HepG2 (cell line): Measurements from ENCODE around the gene NKX1-1. TPM values are rescaled to one million over a fixed set of nuclear protein-coding genes. Genes with fewer than 3 reads are reported as not detected.

Experiments used
- E2F1 ChIP-seq: sonication (generic); formaldehyde crosslinking; IDR thresholded peaks from 2 replicates; pipeline ENCODE4 v1.5.0; 2020; ENCODE audit warnings: missing genetic modification reagents
- HNRNPLL ChIP-seq: fragments of 200-400 bp; formaldehyde crosslinking; IDR thresholded peaks from 2 replicates; pipeline ENCODE4 v1.6.1; 2017; ENCODE audit warnings: mild to moderate bottlenecking, low read depth, low read length; ENCODE audit not compliant: poor library complexity, severe bottlenecking
- JUN ChIP-seq: sonication (generic); formaldehyde crosslinking; IDR thresholded peaks from 2 replicates; pipeline ENCODE4 v1.4.0; 2020; ENCODE audit warnings: mild to moderate bottlenecking, missing genetic modification reagents
- KMT2A ChIP-seq: sonication (generic); formaldehyde crosslinking; IDR thresholded peaks from 2 replicates; pipeline ENCODE4 v1.4.0; 2020; ENCODE audit warnings: missing genetic modification reagents
- MTA1 ChIP-seq: sonication (generic); formaldehyde crosslinking; IDR thresholded peaks from 2 replicates; pipeline ENCODE4 v1.4.0; 2020; ENCODE audit warnings: missing genetic modification reagents, mild to moderate bottlenecking, borderline replicate concordance
- POGZ ChIP-seq: sonication (generic); formaldehyde crosslinking; IDR thresholded peaks from 2 replicates; pipeline ENCODE4 v1.4.0; 2020; ENCODE audit warnings: mild to moderate bottlenecking, missing genetic modification reagents
- TFDP2 ChIP-seq: sonication (generic); formaldehyde crosslinking; IDR thresholded peaks from 2 replicates; pipeline ENCODE4 v1.4.0; 2020; ENCODE audit warnings: missing genetic modification reagents
- ZEB1 ChIP-seq: IDR thresholded peaks from 2 replicates; pipeline ENCODE4 v1.6.1; 2012; ENCODE audit warnings: mild to moderate bottlenecking, low read depth, inconsistent platforms; ENCODE audit not compliant: insufficient replicate concordance
- ZFAT ChIP-seq: sonication (generic); formaldehyde crosslinking; conservative IDR thresholded peaks from 2 replicates; pipeline ENCODE4 v1.8.1; 2023; ENCODE audit warnings: missing genetic modification reagents, inconsistent platforms
- ZKSCAN8 ChIP-seq: IDR thresholded peaks from 2 replicates; pipeline ENCODE4 v1.6.1; 2016; ENCODE audit warnings: borderline replicate concordance, missing genetic modification reagents, missing compliant biosample characterization
- ZNF333 ChIP-seq: sonication (generic); formaldehyde crosslinking; IDR thresholded peaks from 2 replicates; pipeline ENCODE4 v1.4.0; 2020; ENCODE audit warnings: mild to moderate bottlenecking, missing genetic modification reagents, borderline replicate concordance
- ZNF446 ChIP-seq: sonication (generic); formaldehyde crosslinking; IDR thresholded peaks from 2 replicates; pipeline ENCODE4 v1.5.0; 2020; ENCODE audit warnings: mild to moderate bottlenecking, missing genetic modification reagents
- ZNF558 ChIP-seq: sonication (generic); formaldehyde crosslinking; IDR thresholded peaks from 2 replicates; pipeline ENCODE4 v1.9.0; 2022; ENCODE audit warnings: mild to moderate bottlenecking, missing genetic modification reagents, borderline replicate concordance
- ZNF737 ChIP-seq: sonication (generic); formaldehyde crosslinking; IDR thresholded peaks from 2 replicates; pipeline ENCODE4 v1.5.0; 2020; ENCODE audit warnings: missing genetic modification reagents, mild to moderate bottlenecking, borderline replicate concordance
- ZNF768 ChIP-seq: sonication (generic); formaldehyde crosslinking; IDR thresholded peaks from 2 replicates; pipeline ENCODE4 v1.4.0; 2020; ENCODE audit warnings: missing genetic modification reagents
- ZNF891 ChIP-seq: sonication (generic); formaldehyde crosslinking; IDR thresholded peaks from 2 replicates; pipeline ENCODE4 v1.5.0; 2020; ENCODE audit warnings: mild to moderate bottlenecking, missing genetic modification reagents
- polyA plus RNA-seq, 8 experiments: library from polyadenylated mRNA; depleted of rRNA in 3 of 8; stranded (reverse) in 7 of 8; unstranded in 1 of 8; fragments of >200 nt; fragmentation: Illumina TruSeq in 4 of 8; extraction: Trizol in 4 of 8; gene quantifications; 2 replicates each; pipeline versions ENCODE4 v1.2.1 to v1.2.3, GENCODE V29; 2011 to 2016; ENCODE audit warnings: low read depth in 4 of 8, missing spikeins in 1 of 8, mixed read lengths in 1 of 8; ENCODE audit not compliant: insufficient read depth in 1 of 8
- total RNA-seq, 5 experiments: library from RNA; depleted of rRNA; stranded (reverse); fragments of >200 nt; fragmentation: Illumina TruSeq; extraction: Trizol; gene quantifications; 2 replicates each; pipeline ENCODE4 v1.2.3, GENCODE V29; 2016; ENCODE audit warnings: low read depth in 1 of 5
- TF ChIP-seq, protein P1 (sequence below): sonication (generic); formaldehyde crosslinking; IDR thresholded peaks from 2 replicates; pipeline ENCODE4 v1.9.0; 2021; ENCODE audit warnings: mild to moderate bottlenecking, missing genetic modification reagents
- TF ChIP-seq, protein P2 (sequence below): sonication (generic); formaldehyde crosslinking; IDR thresholded peaks from 2 replicates; pipeline ENCODE4 v1.5.0; 2020; ENCODE audit warnings: mild to moderate bottlenecking, missing genetic modification reagents

NKX1-1 gene
- total and polyA plus RNA-seq, 2 of the 13 experiments (the other 11 are each of a cell fraction or from before 2014, with no cell fraction given) = not detected

- TF ChIP-seq E2F1 (peak; percentile 98), ZEB1 (no peak), ZNF558 (CRISPR knock-in tag) (peak; percentile 100), ZFAT (CRISPR knock-in tag) (peak; percentile 98), ZNF737 (peak; percentile 100), ZNF333 (CRISPR knock-in tag) (peak; percentile 100), ZNF768 (peak; percentile 98), KMT2A (CRISPR knock-in tag) (peak; percentile 98), POGZ (peak; percentile 72), JUN (peak; percentile 99), HNRNPLL (peak; percentile 38), ZNF446 (peak; percentile 100), MTA1 (peak; percentile 97), ZKSCAN8 (CRISPR knock-in tag) (peak; percentile 99), ZNF891 (CRISPR knock-in tag) (peak; percentile 100), TFDP2 (CRISPR knock-in tag) (peak; percentile 93)
- TF ChIP-seq, protein P1, sequence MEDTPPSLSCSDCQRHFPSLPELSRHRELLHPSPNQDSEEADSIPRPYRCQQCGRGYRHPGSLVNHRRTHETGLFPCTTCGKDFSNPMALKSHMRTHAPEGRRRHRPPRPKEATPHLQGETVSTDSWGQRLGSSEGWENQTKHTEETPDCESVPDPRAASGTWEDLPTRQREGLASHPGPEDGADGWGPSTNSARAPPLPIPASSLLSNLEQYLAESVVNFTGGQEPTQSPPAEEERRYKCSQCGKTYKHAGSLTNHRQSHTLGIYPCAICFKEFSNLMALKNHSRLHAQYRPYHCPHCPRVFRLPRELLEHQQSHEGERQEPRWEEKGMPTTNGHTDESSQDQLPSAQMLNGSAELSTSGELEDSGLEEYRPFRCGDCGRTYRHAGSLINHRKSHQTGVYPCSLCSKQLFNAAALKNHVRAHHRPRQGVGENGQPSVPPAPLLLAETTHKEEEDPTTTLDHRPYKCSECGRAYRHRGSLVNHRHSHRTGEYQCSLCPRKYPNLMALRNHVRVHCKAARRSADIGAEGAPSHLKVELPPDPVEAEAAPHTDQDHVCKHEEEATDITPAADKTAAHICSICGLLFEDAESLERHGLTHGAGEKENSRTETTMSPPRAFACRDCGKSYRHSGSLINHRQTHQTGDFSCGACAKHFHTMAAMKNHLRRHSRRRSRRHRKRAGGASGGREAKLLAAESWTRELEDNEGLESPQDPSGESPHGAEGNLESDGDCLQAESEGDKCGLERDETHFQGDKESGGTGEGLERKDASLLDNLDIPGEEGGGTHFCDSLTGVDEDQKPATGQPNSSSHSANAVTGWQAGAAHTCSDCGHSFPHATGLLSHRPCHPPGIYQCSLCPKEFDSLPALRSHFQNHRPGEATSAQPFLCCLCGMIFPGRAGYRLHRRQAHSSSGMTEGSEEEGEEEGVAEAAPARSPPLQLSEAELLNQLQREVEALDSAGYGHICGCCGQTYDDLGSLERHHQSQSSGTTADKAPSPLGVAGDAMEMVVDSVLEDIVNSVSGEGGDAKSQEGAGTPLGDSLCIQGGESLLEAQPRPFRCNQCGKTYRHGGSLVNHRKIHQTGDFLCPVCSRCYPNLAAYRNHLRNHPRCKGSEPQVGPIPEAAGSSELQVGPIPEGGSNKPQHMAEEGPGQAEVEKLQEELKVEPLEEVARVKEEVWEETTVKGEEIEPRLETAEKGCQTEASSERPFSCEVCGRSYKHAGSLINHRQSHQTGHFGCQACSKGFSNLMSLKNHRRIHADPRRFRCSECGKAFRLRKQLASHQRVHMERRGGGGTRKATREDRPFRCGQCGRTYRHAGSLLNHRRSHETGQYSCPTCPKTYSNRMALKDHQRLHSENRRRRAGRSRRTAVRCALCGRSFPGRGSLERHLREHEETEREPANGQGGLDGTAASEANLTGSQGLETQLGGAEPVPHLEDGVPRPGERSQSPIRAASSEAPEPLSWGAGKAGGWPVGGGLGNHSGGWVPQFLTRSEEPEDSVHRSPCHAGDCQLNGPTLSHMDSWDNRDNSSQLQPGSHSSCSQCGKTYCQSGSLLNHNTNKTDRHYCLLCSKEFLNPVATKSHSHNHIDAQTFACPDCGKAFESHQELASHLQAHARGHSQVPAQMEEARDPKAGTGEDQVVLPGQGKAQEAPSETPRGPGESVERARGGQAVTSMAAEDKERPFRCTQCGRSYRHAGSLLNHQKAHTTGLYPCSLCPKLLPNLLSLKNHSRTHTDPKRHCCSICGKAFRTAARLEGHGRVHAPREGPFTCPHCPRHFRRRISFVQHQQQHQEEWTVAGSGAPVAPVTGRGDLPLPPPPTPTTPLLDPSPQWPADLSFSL (CRISPR knock-in tag) = peak; percentile 96
- TF ChIP-seq, protein P2, sequence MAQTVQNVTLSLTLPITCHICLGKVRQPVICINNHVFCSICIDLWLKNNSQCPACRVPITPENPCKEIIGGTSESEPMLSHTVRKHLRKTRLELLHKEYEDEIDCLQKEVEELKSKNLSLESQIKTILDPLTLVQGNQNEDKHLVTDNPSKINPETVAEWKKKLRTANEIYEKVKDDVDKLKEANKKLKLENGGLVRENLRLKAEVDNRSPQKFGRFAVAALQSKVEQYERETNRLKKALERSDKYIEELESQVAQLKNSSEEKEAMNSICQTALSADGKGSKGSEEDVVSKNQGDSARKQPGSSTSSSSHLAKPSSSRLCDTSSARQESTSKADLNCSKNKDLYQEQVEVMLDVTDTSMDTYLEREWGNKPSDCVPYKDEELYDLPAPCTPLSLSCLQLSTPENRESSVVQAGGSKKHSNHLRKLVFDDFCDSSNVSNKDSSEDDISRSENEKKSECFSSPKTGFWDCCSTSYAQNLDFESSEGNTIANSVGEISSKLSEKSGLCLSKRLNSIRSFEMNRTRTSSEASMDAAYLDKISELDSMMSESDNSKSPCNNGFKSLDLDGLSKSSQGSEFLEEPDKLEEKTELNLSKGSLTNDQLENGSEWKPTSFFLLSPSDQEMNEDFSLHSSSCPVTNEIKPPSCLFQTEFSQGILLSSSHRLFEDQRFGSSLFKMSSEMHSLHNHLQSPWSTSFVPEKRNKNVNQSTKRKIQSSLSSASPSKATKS (CRISPR knock-in tag) = peak; percentile 100
Measured at GRCh38 chr4:1410491-1411325, 4.5 kb upstream of the NKX1-1 start (continued).
